Testis (tissue), 2 donors: ENCODE results near the gene GPC6.

Source experiments
- POLR2A ChIP-seq: fragments of 450-650 bp; IDR thresholded peaks from one replicate; pipeline ENCODE4 v1.6.1; 2017; ENCODE audit warnings: antibody characterized with exemption, mild to moderate bottlenecking, moderate library complexity
- TF ChIP-seq, protein P1 (sequence below), 3 experiments: fragments of 450-650 bp in 2 of 3; fragments of 200-600 bp in 1 of 3; sonication (generic) in 1 of 3; IDR thresholded peaks; one replicate each; pipeline ENCODE4 v1.5.1; 2016 to 2019; ENCODE audit warnings: antibody characterized with exemption in 3 of 3, mild to moderate bottlenecking in 2 of 3, moderate library complexity in 1 of 3

- TF ChIP-seq POLR2A, result no peak
- TF ChIP-seq, protein P1, sequence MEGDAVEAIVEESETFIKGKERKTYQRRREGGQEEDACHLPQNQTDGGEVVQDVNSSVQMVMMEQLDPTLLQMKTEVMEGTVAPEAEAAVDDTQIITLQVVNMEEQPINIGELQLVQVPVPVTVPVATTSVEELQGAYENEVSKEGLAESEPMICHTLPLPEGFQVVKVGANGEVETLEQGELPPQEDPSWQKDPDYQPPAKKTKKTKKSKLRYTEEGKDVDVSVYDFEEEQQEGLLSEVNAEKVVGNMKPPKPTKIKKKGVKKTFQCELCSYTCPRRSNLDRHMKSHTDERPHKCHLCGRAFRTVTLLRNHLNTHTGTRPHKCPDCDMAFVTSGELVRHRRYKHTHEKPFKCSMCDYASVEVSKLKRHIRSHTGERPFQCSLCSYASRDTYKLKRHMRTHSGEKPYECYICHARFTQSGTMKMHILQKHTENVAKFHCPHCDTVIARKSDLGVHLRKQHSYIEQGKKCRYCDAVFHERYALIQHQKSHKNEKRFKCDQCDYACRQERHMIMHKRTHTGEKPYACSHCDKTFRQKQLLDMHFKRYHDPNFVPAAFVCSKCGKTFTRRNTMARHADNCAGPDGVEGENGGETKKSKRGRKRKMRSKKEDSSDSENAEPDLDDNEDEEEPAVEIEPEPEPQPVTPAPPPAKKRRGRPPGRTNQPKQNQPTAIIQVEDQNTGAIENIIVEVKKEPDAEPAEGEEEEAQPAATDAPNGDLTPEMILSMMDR (IDR thresholded peaks at IDR 0.05), result no peak
Measured at GRCh38 chr13:93805736-93806135, 579.1 kb downstream of the GPC6 start.
